NOMO-1 treated with DMSO at 0.1 percent for 48 hours (cell line): ENCODE data around the gene TIFAB.

Experiments used
- DNase-seq: peaks from one replicate; lab custom pipeline; 2025; ENCODE audit not compliant: unreplicated experiment; lab: John Stamatoyannopoulos, UW

TIFAB gene

DNA sequence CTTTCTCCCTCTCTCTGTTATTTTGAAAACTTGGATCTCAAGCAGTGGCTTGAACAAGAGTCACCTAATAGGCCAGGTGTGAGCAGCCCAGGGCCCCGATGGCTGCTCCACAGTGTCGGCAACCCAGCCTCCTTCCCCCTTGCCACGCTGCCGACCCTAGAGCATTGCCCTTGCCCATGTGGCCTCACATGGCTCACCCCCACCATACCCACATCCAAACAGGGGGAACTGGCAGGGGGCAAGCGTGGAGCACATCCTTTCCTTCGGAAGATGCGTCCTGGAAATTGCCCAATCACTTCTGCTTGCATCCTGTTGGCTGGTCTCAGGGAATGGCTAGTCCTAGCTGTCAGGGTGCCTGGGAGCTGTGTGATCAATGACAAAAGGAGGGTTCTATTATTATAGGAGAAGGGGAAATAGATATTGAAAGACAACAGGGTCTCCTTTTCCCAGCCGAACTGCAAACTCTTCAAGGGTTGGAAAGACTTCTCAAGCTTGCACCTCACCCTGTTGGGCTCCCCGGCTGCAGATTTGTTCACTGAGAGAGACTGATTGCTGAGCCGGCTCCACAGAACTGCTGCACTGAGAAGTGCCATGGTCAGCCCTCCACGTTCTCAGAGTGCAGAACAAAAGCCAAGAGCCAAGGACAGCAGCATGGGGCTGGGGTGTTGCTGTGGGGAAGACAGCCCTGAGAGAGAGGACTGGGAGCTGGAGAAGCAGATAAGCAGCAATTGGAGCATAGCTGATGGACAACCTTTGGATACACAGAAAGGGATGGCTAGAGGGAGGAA, 8.3 kb upstream of the TIFAB start:
- DNase-seq = no peak

DNA sequence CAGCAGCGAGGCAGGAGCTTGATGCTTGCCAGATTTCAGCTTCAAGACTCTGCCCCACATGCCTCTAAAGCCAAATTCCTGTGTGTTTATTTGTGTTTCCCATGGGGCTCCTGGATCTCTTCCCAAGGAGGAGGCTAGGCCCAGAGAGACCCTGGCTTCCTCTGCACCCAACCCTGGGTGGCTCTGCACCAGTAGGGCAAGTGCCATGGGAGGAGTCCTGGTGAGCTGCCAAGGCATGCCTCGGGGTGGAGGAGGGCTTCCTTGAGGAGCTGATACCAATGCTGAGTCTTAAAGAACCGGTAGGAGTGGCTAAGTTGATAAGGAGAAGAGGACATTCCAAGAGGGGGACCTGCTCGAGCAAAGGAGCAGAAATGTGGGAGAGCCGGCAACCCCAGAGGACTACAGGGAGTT, 6.8 kb upstream of the TIFAB start:
- no peak for DNase-seq

DNA sequence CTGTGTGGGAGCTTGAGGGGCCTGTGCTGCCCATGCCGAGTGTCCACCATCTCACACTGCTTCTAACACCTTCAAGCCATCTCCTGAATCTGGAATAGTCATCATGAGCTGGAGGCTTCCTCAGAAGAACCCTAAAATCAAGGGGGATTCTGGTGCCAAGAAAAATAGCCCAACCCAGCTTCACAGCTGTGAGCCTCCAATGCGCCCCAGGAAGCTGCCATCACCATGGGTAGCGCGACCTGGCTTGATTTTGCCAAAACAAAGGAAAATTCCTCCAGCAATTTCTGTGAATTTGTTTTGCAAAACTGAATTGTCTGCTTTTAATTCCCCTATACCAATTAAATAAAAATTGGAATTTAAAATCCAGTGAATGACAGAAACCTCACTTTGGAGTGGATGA, 6.2 kb upstream of the TIFAB start:
- no peak for DNase-seq

DNA sequence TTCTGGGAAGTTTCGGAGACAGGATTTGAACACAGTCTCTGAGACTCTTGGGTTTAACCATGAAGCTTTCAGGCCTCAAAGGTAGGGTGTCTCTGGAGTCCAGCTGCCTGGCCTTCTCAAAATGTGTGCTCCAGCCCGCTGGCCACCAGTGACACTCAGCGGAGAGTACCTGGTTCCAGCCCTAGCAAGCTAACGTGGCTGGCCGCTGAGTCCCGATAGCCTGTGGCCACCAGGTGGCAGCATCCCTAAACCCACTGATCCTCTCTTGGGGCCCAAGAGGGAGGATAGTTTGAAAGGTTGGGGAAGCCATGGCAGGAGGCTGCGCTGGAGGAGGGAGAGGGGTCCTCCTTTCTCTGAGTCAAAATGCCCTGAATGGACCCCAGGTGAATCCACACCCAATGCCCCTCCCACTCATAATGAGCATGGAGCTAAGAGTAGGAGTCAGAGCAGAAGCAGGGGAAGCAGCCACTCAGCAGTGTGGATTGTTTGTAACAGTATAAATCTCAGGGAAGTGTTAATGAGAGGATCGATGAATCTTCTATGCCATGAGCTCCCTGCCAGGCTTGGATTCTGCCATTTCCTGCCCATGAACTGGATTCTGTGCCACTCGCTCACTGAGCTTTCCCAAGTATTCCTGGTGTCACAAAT, 5.4 kb upstream of the TIFAB start:
- DNase-seq = peak; percentile 72

DNA sequence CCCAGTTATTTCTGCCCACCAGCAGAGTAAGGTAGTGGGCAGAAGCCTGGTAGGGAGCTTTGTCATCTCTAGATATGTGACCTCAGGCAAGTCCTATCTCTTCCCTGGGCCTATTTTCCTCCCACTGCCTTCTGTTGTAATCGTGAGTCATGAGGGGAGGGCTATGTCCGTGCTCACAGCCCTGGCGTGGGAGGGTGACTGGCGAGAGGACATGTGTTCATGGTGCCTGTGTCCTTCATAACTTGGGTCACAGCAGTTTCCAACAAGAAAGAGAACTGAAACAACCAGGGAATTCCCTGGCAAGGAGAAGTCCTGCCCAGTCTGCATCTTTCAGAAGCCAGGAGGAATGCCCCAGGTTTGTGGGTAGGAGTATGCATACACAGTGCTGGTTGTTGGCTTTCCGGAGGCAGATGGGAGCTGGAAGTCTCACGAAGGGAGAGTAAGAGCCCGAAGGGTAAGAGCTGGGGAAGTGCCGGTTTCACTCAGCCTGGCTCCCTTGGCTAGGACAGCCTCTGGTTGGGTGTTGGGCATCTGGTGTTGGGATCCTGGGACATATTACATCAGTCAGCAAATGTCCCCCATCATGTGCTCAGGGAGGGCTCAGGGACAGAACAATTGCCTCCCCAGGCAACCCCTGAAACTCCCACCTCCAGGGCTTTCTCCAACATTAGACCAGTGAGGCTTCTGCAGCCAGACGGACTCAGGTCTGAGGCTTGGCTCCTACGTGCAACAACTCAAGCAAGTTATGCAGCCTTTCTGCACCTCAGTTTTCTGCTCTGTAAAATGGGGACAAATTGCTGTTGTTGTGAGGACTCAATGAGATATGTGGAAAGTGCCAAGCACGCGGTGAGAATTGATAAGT, 4.3 kb upstream of the TIFAB start:
- DNase-seq = peak; percentile 78

DNA sequence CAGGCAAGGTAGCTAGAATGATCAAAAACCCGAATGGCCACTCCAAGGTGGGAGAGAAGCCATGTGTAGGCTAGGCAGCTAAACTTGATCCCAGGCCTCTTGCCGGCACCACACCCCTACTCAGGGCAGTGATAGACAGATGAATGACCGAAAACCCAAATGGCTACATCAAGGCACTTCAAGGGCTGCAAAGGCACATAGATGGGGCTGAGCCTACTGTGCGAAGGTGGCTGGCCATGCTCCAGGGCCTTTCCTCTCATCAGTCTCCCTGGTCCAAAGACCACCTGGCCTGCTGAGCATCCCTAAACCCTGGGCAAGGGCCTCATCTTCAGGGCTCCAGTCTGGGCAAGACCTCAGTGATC, 3.7 kb upstream of the TIFAB start:
- no peak for DNase-seq

DNA sequence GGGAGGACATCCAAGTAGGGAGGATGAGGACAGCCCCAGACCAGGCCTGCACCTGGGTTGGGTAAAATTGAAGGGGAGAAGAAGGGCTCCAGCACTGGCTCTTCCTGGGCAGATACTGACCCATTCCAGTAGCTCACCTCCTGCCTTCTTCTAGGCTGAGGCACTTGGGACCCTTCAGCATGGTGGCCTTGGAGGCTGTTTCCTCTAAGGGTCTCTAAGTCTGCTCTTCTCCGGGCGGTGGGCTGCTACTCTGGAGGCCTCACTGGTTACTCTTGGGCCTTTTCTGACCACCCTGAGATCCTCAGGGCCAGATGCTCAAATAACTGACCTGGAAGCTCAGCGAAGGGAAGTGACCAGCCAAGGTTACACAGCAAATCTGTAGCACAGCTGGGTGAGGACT, 2.8 kb upstream of the TIFAB start:
- DNase-seq = no peak

DNA sequence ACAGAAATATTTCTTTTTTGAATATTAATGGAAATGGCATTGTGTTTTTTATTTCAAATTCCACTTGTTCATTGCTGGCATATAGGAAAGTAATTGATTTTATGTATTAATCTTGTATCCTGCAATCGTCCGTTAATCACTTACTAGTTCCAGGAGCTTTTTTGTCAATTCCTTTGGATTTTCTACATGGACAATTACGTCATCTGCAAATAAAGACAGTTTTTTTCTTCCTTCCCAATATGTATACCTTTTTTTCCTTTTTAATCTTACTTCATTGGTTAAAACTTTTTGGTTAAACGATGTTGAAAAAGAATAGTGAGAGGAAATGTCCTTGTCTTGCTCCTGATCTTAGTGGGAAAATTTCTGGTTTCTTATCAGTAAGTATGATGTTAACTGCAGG, 1.5 kb upstream of the TIFAB start:
- DNase-seq = no peak

DNA sequence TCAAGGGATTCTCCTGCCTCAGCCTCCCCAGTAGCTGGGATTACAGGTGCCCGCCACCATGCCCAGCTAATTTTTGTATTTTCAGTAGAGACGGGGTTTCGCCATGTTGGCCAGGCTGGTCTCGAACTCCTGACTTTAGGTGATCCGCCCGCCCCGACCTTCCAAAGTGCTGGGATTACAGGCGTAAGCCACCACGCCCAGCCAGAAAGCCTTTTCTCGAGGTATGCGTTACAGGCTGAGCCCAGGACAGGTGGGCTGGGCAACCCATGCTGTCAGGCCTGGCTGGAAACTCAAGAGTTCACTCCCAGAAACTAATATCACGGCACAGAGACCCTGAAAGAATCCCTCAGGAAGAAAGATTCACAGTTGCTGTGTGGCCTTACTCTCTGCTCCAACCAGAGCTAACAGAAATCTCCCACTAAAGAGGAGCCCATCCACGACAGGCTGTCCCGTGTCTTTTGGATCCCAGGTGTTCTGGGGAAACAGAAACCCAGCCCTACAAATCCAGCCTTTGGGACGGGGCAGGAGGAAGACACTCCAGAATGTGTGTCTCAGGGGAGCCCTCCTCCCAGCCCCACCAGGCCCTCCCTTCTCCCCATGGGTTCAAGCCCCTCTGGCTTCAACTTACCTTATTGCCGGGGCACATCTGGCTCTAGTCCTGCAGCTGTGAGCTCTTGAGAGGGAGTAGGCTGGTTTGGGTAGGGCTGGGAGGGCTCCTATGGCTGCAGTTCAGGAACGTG, 400 bp downstream of the TIFAB start:
- no peak for DNase-seq

DNA sequence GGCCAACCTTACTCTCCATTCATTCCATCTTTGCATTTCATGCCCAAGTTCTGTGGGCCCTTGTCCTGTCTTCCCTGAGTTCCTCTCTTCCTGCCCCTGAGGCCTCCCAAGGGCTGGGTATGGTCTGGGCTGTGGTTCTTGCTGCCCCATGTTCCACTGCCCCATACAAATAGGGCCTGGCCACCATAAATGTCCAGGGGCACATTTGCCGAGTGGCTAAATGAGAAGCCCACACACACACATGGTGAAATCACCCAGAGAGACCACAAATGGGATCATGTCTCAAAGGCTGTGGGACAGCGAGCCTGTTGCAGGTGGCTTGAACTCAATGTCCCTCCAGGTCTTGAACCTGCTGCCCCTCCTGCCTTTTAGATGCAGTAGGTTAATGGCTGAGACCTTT, 1.2 kb downstream of the TIFAB start:
- no peak for DNase-seq

DNA sequence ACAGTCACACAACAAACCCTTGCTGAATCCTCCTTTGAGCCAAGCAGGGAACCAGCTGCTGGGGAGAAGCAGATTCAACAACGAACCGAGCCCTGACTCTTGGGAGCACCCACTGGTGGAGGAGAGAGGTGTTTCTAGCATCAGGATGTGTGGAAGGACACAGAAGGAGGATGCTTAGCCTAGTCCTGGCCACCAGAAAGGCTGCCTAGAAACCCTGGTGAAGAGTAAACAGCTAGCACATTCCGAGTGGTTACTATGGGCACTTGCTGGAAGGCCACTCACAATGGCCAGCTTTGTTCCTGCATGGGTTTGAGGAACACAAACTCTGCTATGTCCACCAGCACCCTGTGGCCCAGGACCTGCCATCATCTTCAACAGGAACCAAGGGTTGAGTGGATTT, 1.8 kb downstream of the TIFAB start:
- no peak for DNase-seq

DNA sequence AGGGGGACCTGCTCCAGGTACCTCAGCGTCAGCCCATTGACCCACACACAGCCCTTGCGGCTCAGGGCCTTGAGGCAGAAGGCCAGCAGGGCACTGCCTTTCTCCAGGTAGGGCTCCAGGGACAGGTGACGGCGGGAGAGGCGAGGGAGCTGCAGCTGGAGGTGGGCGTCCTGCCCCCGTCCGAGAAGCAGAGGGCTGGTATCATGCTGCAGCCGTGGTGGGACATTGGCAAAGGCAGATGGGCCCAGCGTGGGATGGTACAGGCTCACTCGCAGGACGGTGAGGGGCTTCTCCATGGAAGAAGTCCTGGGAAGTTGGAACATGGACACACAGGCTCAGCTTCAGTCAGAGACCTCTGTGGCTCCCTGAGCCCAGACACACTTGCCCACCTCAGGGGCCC, 2.5 kb downstream of the TIFAB start:
- DNase-seq = no peak

DNA sequence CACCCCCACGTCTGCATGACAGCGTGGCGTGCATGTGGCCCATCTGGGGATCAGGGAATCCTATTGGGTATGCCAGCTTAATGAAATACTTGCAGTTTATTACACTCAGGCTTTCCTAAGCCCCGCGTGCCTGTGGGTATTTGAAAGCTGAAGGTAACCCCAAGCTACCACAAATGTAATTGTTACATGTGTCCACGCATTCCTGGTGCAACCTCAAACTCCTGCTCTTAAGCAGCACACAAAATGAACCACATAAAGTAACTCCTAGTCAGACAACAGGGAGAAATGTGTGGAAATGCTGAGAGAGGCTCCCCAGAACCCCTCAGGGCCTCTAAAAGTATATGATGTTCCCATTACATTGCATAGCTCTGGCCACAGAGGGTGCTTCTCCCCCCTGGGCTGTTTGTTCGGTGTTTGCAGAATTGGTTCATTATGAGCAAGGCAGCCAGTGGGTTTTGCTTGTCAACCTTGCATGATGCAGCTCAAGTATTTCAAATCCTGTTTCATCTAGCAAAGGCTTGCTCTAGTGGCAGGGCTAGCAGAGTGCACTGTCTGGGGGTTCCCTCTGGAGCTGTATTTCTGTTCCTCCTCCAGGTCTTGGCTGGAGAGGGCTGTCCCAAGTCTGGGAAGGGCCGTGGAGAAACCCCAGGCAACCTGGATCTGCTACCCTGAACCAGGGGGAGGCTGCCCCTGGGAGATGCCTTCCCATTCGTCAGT, 3.2 kb downstream of the TIFAB start:
- no peak for DNase-seq

DNA sequence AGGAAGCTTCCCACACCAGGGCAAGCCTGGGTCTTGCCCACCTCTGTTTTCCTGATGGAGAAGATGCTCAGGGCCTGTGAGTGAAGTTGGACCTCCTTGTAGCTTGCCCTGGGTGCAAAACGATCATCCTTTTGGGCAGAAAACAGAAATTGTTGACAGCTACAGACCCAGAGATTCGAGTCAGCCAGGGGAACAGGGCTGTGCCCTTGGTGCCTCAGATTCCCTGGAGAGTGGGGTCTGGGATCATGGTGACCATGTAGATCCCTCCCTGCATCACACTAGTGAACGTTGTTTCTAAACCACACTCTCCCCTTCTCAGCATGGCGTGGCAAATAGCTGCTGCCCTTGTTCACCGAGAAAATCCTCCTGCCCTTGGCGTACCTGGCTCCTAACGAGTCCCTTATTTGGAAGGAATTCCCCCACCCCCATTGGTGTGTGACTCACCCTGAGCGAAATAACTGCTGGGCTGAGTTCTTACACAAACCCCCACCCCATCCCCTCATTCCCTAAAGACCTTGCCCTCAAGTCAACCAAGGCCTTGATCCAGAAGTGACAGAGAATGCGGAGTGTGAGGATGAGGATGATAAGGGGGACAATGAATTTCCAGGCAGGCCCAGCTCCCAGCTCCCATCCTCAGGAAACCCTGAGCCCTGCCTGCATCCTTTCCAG, 3.9 kb downstream of the TIFAB start:
- no peak for DNase-seq

DNA sequence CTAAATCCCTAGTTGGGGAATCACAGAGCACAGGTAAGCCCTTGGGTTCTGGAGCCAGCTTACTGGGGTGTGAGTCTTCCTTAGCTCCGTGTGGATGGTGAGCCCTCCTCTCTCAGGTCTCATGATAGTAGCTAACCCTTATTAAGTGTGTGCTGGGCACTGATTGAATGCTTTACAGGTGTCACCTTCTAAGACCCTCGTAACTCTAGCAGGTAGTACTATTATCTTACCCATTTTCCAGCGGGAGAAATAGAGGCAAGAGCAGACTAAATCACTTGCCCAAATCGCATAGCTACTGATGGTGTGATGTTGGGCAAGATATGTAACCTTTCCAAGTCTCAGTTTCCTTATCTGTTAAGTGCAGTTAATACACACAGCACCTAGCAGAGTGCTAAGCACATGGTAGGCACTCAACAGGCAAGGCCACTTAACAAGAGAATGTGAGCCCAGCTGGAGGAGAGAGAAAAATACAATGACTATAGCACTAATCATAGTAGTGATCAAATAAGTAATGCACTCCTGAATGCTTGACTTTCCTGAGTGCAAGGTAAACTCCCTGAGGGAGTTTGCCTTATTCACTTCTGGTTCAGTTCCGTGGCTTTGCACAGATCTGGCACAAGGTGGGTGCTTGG, 4.7 kb downstream of the TIFAB start, which contains the start of gene DCANP1:
TSS of gene DCANP1 (minus strand) at position 51 of the 632 bp plus-strand sequence. CDS start 240 bp downstream, outside the sequence.
- no peak for DNase-seq

DNA sequence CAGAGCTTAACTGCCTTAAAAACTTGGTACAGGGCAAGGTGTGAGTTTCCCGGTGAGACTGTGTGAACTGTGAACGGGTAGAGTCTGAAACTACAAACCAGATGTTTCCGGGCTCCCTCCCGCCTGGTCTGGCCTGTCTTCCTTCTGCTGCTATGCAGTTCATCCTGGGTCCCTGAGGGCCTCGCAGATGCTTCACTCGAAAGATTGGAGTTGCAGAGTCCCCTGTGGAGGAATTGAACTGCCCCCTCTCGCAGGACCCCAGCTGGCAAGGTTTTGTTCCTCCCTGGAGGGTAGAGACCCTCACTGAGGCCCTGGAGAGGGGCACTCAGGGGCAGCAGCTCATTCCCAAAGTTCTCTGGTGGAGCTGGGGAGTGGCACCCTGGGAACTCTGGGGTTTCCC, 5.5 kb downstream of the TIFAB start:
- no peak for DNase-seq

DNA sequence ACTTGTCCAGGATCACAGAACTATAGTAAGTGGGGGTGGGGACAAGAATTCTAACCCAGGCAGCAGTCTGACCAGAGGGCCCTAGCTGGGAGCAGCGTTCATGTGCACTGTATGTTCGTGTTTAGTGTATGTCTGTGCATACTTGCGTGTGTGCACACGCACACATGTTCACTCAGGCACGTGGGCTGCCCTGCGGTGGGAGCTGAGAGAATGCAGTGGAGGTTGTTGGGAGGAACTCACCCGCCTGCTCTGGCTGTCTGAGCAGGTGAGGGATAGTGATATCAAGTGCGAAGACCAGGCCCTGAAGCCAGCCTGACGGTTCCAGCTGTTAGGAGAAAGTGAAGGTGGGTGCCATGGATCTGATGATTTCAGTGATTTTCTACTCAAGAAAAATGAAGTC, 5.9 kb downstream of the TIFAB start:
- DNase-seq = no peak

DNA sequence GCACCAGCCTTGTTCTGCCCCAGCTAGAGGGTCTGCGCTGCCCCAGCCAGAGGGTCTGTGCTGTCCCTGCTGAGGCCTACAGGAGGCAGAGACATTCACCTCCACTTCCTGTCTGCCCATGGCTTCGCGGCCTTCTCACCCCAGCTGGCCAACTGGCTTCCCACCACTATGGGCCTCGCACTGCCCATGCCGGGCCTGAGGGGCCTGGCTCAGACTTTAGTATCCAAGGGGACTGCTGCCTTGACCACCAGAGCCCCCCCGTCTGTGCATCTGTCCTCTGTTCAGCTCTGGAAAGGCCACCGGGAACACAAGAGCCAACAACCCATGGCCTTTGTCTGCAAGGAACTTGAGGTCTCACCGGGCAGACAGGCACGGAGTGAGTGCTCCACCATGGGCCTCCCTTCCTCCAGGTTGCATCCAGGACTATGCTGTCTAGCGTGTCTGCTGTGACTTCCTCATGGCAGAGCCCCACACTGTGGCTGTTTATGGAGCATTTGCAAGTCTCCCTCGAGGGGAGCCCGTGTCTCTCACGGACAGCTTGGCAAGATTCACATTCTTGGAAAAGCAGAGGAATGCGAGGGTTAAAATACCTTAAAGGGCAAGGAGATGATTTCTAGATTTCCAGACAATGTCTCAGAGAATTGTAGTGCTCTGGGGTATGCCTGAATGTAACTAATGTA, 6.7 kb downstream of the TIFAB start:
- no peak for DNase-seq

DNA sequence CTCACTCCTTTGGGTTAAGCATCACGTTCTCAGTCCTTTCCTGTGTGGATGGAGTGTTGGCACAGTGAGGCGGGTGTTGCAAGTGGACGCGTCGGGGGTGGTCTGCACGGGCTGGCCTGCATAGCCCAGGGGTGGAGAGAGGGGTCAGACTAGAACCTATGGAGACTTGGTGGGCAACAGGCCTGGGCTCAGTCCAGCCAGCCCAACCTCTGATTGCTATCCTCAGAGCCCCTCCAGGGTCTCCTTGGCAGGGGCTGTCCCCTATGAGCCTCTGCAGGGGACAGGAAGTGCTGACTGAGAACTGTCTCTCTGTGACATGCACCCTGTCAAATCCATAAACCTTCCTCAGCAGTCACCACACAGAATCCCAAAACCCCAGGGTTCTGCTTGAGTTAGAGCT, 7.3 kb downstream of the TIFAB start:
- DNase-seq = no peak
